ENCODE measurements around the gene MT1E.

DNA sequence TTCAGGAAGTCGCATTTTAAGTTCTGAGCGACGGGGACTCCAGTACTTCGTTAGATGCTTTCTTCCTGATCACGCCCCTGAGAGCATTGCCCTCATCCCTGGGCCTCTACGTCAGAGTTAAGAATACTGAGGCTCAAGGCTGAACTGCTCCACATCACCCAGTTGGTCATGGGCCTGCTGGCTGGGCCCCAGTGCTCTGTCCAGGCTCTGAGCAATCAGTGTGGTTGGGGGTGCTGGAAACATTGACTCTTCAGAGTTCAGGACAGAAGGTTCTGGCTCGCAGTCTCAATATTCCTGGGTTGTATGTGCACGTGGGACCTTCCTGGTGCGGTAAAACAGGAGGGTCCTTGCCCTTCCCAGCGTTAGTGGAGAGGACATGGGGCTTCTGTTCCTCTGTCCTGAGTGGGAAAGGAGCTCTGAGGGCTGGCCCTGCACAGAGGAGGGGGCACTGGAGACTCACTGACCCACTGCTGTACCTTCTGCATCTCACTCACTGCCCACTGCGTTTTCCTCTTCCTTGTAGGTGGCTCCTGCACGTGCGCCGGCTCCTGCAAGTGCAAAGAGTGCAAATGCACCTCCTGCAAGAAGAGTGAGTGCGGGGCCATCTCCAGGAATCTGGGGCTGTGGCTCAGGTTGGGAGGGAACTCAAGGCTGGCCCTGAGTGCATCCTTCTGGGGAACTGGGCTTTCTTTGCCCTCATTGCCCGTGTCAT lies 518 bp downstream of the MT1E start:
- TF ChIP-seq EZH2 (conservative IDR thresholded peaks at IDR 0.05; ENCODE audit: low read depth, low read length) = no peak
- TF ChIP-seq CTCF (CRISPR knock-in tag; IDR thresholded peaks at IDR 0.05) = no peak
- TF ChIP-seq RBAK (CRISPR knock-in tag; IDR thresholded peaks at IDR 0.05) = no peak
- no peak for TF ChIP-seq ZKSCAN1 (IDR thresholded peaks at IDR 0.05; ENCODE audit: low read length)

All from HepG2 (cell line).